BJ (cell line): ENCODE results near the gene ATP5PB. TPM values are rescaled to one million over a fixed set of nuclear protein-coding genes. Genes with fewer than 3 reads are reported as not detected.

Experiments
- CTCF ChIA-PET: fragments of 350-600 bp; formaldehyde crosslinking; extraction: SDS; loops from one replicate; lab custom pipeline; 2021; ENCODE audit warnings: antibody characterized with exemption, inconsistent platforms; lab: Yijun Ruan, JAX
- POLR2A ChIA-PET: fragments of 300-600 bp; sonication (Branson Sonifier 250); formaldehyde crosslinking; extraction: SDS; loops from one replicate; lab custom pipeline; 2021; ENCODE audit warnings: antibody characterized with exemption; lab: Charles Lee
- DNase-seq: peaks from one replicate; pipeline ENCODE4 v3.0.0-alpha.2; 2011; ENCODE audit warnings: low read depth
- H3K27me3 ChIP-seq: 2 replicates; pipeline ENCODE4 v1.6.0; 2011; ENCODE audit warnings: low read length; ENCODE audit not compliant: control insufficient read depth, insufficient read depth
- H3K36me3 ChIP-seq: 2 replicates; pipeline ENCODE4 v1.5.1; 2011; ENCODE audit warnings: low read length; ENCODE audit not compliant: control insufficient read depth, insufficient read depth
- H3K4me3 ChIP-seq: 2 replicates; pipeline ENCODE4 v1.5.1; 2011; ENCODE audit warnings: low read depth, mild to moderate bottlenecking, control low read depth, low read length
- polyA plus RNA-seq: library from polyadenylated mRNA; depleted of rRNA; stranded (reverse); fragments of >200 nt; gene quantifications from 2 replicates; pipeline ENCODE4 v1.2.3, GENCODE V29; 2011
- TF ChIP-seq, protein P1 (sequence below): IDR thresholded peaks from 2 replicates; pipeline ENCODE4 v1.5.1; 2011; ENCODE audit warnings: low read depth, mild to moderate bottlenecking, control low read depth, inconsistent platforms, low read length, moderate library complexity; ENCODE audit not compliant: insufficient read depth

ATP5PB gene
- polyA plus RNA-seq, 1 experiment, result 224 TPM

DNA sequence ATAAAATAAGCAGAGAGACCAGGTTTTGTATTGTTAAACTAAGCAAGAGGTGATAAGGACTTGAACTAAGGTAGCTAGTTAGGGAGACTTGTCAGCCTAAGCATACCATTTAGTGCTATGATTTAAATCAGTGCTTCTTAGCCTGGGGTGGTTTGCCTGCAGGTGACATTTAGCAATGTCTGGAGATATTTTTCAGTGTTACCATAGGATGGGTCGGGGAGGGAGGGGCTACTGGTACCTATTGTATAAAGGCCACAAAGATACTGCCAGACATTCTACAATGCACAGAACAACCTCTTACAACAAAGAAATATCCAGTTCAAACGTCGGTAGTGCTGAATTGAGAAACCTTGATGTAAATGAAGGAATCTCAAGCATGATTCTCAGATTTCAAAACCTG, 3.3 kb downstream of the ATP5PB start:
- DNase-seq, result no peak
- TF ChIP-seq, protein P1, sequence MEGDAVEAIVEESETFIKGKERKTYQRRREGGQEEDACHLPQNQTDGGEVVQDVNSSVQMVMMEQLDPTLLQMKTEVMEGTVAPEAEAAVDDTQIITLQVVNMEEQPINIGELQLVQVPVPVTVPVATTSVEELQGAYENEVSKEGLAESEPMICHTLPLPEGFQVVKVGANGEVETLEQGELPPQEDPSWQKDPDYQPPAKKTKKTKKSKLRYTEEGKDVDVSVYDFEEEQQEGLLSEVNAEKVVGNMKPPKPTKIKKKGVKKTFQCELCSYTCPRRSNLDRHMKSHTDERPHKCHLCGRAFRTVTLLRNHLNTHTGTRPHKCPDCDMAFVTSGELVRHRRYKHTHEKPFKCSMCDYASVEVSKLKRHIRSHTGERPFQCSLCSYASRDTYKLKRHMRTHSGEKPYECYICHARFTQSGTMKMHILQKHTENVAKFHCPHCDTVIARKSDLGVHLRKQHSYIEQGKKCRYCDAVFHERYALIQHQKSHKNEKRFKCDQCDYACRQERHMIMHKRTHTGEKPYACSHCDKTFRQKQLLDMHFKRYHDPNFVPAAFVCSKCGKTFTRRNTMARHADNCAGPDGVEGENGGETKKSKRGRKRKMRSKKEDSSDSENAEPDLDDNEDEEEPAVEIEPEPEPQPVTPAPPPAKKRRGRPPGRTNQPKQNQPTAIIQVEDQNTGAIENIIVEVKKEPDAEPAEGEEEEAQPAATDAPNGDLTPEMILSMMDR, result no peak
- Histone ChIP-seq H3K4me3 (no peak overlapping the region), H3K27me3 (no peaks in the 10 kb centered on the region), H3K36me3 (peaks cover 2% of the 10 kb centered on the region)
- ChIA-PET CTCF (interaction anchor here (3.1 kb wide), 1 partner anchor 15 kb away, joined by 11 read pairs; no protein-coding TSS in a partner anchor), POLR2A (no interaction called here)

DNA sequence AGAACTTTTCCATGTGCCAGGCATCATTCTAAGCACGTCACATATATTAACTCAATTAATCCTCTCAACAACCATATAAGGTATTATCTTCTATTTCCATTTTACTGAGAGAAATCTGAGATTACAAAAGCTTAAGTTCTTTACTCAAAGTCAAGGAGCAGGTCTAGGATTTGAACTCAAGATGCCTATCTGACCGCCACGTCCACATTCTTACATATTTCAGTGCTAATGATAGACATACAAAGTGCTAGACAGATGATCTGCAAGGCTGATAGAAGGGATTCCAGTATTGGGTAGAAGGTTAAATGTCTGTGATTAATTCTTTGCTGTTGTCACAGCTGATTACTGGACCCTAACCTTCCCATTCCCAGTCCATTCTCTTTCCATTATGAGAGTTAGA, 4.4 kb downstream of the ATP5PB start:
- CTCF ChIA-PET, result interaction anchor here (0.7 to 1.0 kb wide), 2 partner anchors 27 to 55 kb away, joined by 3 read pairs; no protein-coding TSS in a partner anchor
- no peak for DNase-seq
- POLR2A ChIA-PET, result interaction anchor here (0.5 kb wide), 1 partner anchor 66 kb away, joined by 3 read pairs; no protein-coding TSS in a partner anchor
- H3K4me3 ChIP-seq, result no peak overlapping the region
- H3K36me3 ChIP-seq, result peaks cover 6% of the 10 kb centered on the region
- TF ChIP-seq, protein P1, result no peak
- no peaks in the 10 kb centered on the region for H3K27me3 ChIP-seq

DNA sequence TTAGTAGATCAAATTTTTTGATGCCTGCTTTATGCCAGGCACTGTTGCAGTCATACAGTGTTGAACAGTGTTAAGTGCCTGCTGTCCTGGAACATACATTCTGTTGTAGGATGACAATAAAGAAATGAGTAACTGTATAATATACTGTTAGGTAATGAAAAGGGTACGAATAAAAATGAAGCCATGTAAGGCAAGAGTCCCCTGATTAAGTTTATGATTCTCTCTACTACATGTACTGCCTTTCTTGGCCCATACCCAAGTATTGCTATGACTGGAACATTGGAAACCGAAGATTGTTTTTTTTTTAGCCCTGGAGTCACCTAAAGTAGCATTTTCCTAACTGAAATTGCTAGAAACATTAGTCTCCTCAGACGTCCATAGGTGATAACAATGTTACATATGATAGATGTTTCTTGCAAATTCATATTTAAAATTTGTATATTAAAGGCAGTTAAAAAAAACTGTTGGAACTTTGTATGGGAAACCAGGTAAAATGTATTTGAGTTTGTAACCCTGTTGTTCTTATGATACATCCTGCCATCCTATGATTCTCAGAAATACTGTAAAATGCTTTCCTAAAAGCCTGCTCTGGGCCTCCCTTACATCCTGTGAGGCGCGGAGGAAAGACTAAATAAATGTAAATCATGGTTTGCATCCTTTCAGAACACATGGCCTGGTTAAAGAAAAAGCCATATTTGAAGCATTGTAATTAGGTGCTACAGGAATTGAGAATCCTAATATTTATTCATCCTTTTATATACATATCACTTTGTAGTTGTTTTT, 5.8 kb downstream of the ATP5PB start:
- no peaks in the 10 kb centered on the region for H3K27me3 ChIP-seq
- no peak for DNase-seq
- H3K4me3 ChIP-seq, result no peak overlapping the region
- peaks cover 6% of the 10 kb centered on the region for H3K36me3 ChIP-seq
- POLR2A ChIA-PET, result no interaction called here
- TF ChIP-seq, protein P1, result no peak
- CTCF ChIA-PET, result no interaction called here

DNA sequence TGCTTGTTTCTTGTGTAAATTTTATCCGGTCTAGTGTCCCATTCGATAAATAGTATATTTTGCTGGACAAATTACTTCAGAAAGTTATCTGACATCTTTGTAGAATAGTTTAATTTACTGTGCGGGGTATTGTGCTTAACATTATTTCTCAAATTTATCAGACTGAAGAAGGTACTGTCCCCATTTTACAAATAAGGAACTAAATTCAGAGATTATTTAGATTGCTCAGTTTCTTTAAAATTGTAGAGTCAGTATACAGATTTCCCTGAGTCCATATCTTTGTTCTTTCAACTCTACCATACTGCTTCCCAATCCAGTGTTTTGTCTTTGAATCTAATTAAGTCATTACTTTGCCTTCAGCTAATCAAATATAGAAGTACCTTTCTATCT, 6.4 kb downstream of the ATP5PB start:
- Histone ChIP-seq H3K27me3 (no peaks in the 10 kb centered on the region), H3K36me3 (peaks cover 6% of the 10 kb centered on the region), H3K4me3 (no peak overlapping the region)
- TF ChIP-seq, protein P1, result no peak
- ChIA-PET POLR2A (no interaction called here), CTCF (no interaction called here)
- no peak for DNase-seq

DNA sequence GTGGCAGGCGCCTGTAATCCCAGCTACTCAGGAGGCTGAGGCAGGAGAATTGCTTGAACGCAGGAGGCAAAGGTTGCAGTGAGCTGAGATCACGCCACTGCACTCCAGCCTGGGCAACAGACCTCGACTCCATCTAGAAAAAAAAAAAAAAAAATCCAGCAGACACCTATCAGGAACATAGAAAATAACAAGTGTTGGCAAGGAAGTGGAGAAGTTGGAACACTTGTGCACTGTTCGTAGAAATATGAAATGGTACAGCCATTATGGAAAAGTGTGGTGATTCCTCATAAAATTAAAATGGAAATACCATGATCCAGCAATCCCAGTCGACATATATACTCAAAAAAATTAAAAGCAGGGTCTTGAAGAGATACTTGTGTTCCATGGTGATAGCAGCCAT, 12.5 kb downstream of the ATP5PB start:
- ChIA-PET POLR2A (no interaction called here), CTCF (no interaction called here)
- Histone ChIP-seq H3K36me3 (peaks cover 6% of the 10 kb centered on the region), H3K4me3 (no peak overlapping the region), H3K27me3 (no peaks in the 10 kb centered on the region)
- DNase-seq, result no peak
- TF ChIP-seq, protein P1, result no peak
